H9 (cell line): ENCODE results near the gene RNF220. TPM values are rescaled to one million over a fixed set of nuclear protein-coding genes. Genes with fewer than 3 reads are reported as not detected.

Source experiments
- DNase-seq: peaks from one replicate; pipeline ENCODE4 v3.0.0-alpha.2; 2017
- H2AFZ ChIP-seq: one replicate; pipeline ENCODE4 v1.6.1; 2013; ENCODE audit warnings: mild to moderate bottlenecking, low read length, control low read depth, moderate library complexity
- H2AK5ac ChIP-seq: 2 replicates; pipeline ENCODE4 v1.6.1; 2013; ENCODE audit warnings: low read length, control low read depth, mixed read lengths; ENCODE audit not compliant: insufficient read length
- H2BK120ac ChIP-seq: one replicate; pipeline ENCODE4 v1.6.1; 2013; ENCODE audit warnings: low read depth, mild to moderate bottlenecking, low read length, control low read depth, inconsistent platforms; ENCODE audit not compliant: poor library complexity, severe bottlenecking
- H2BK12ac ChIP-seq: 2 replicates; pipeline ENCODE4 v1.6.1; 2013; ENCODE audit warnings: low read length, control low read depth, mixed read lengths, low read depth; ENCODE audit not compliant: insufficient read length
- H2BK15ac ChIP-seq: 2 replicates; pipeline ENCODE4 v1.6.1; 2013; ENCODE audit warnings: low read depth, low read length, control low read depth
- H2BK20ac ChIP-seq: one replicate; pipeline ENCODE4 v1.6.1; 2013; ENCODE audit warnings: low read depth, mild to moderate bottlenecking, low read length, control low read depth, inconsistent platforms; ENCODE audit not compliant: poor library complexity, severe bottlenecking
- H2BK5ac ChIP-seq: 2 replicates; pipeline ENCODE4 v1.6.1; 2013; ENCODE audit warnings: low read length, control low read depth, mixed read lengths; ENCODE audit not compliant: insufficient read length
- H3K14ac ChIP-seq: 2 replicates; pipeline ENCODE4 v1.6.1; 2013; ENCODE audit warnings: low read length, control low read depth; ENCODE audit not compliant: insufficient read depth
- H3K18ac ChIP-seq: 2 replicates; pipeline ENCODE4 v1.6.1; 2013; ENCODE audit warnings: low read depth, mild to moderate bottlenecking, mixed read lengths, low read length, control low read depth; ENCODE audit not compliant: insufficient read length
- H3K23ac ChIP-seq: 2 replicates; pipeline ENCODE4 v1.6.1; 2013; ENCODE audit warnings: low read length, control low read depth, mixed read lengths, low read depth; ENCODE audit not compliant: insufficient read length
- H3K23me2 ChIP-seq: 2 replicates; pipeline ENCODE4 v1.6.1; 2013; ENCODE audit warnings: low read depth, mild to moderate bottlenecking, mixed read lengths, low read length, control low read depth; ENCODE audit not compliant: insufficient read length, poor library complexity, severe bottlenecking
- H3K27ac ChIP-seq: 2 replicates; pipeline ENCODE4 v1.5.1; 2013; ENCODE audit warnings: low read length, control low read depth, mixed read lengths, low read depth; ENCODE audit not compliant: insufficient read length
- H3K27me3 ChIP-seq: 2 replicates; pipeline ENCODE4 v1.6.1; 2013; ENCODE audit warnings: low read length, control low read depth, inconsistent platforms; ENCODE audit not compliant: insufficient read depth
- H3K4ac ChIP-seq: 2 replicates; pipeline ENCODE4 v1.6.1; 2013; ENCODE audit warnings: low read depth, mild to moderate bottlenecking, control low read depth, inconsistent platforms, low read length, moderate library complexity
- H3K4me1 ChIP-seq: 2 replicates; pipeline ENCODE4 v1.6.1; 2013; ENCODE audit warnings: low read length, control low read depth, inconsistent platforms; ENCODE audit not compliant: insufficient read depth
- H3K4me2 ChIP-seq: 2 replicates; pipeline ENCODE4 v1.6.1; 2013; ENCODE audit warnings: low read length, control low read depth, mixed read lengths; ENCODE audit not compliant: insufficient read length, insufficient read depth
- H3K56ac ChIP-seq: 2 replicates; pipeline ENCODE4 v1.6.1; 2013; ENCODE audit warnings: low read depth, mild to moderate bottlenecking, mixed read lengths, low read length, control low read depth; ENCODE audit not compliant: insufficient read length
- H3K79me1 ChIP-seq: 2 replicates; pipeline ENCODE4 v1.6.1; 2013; ENCODE audit warnings: low read depth, mild to moderate bottlenecking, moderate library complexity, low read length, control low read depth, inconsistent platforms; ENCODE audit not compliant: insufficient read depth, poor library complexity, severe bottlenecking
- H3K79me2 ChIP-seq: 2 replicates; pipeline ENCODE4 v1.6.1; 2013; ENCODE audit warnings: low read length, control low read depth, inconsistent platforms; ENCODE audit not compliant: insufficient read depth
- H3K9ac ChIP-seq: 2 replicates; pipeline ENCODE4 v1.6.1; 2013; ENCODE audit warnings: low read length, control low read depth, mixed read lengths; ENCODE audit not compliant: insufficient read length; ENCODE audit errors: extremely low read depth
- H3K9me3 ChIP-seq: one replicate; pipeline ENCODE4 v1.6.1; 2013; ENCODE audit warnings: low read depth, low read length, inconsistent platforms; ENCODE audit not compliant: control insufficient read depth
- H3T11ph ChIP-seq: one replicate; pipeline ENCODE4 v1.6.1; 2013; ENCODE audit warnings: mild to moderate bottlenecking, low read length, control low read depth, inconsistent platforms
- H4K20me1 ChIP-seq: one replicate; pipeline ENCODE4 v1.6.1; 2013; ENCODE audit not compliant: control insufficient read depth, insufficient read length, insufficient read depth
- H4K5ac ChIP-seq: 2 replicates; pipeline ENCODE4 v1.6.1; 2013; ENCODE audit warnings: low read depth, mild to moderate bottlenecking, mixed read lengths, low read length, control low read depth; ENCODE audit not compliant: insufficient read length
- H4K8ac ChIP-seq: replicated peaks from 2 replicates; pipeline ENCODE4 v1.6.1; 2013; ENCODE audit warnings: low read length, control low read depth, mixed read lengths, low read depth; ENCODE audit not compliant: insufficient read length
- H4K91ac ChIP-seq: 2 replicates; pipeline ENCODE4 v1.6.1; 2013; ENCODE audit warnings: low read depth, mild to moderate bottlenecking, moderate library complexity, mixed read lengths, low read length, control low read depth; ENCODE audit not compliant: insufficient read length
- H3K27ac Mint-ChIP-seq, 3 experiments: 2 replicates in 2 of 3; 3 replicates in 1 of 3; pipeline ENCODE4 v1.8.0; 2020 to 2021; ENCODE audit warnings: mixed read lengths in 3 of 3, mild to moderate bottlenecking in 1 of 3, moderate library complexity in 1 of 3
- H3K27me3 Mint-ChIP-seq: 2 replicates; pipeline ENCODE4 v1.8.0; 2021; ENCODE audit warnings: low read depth, mild to moderate bottlenecking, moderate library complexity, mixed read lengths
- H3K36me3 Mint-ChIP-seq, 3 experiments: 2 replicates in 2 of 3; 3 replicates in 1 of 3; pipeline ENCODE4 v1.8.0; 2020 to 2021; ENCODE audit warnings: low read depth in 3 of 3, mixed read lengths in 3 of 3; ENCODE audit not compliant: insufficient read depth in 1 of 3
- H3K4me1 Mint-ChIP-seq, 2 experiments: 2 replicates each; pipeline ENCODE4 v1.8.0; 2020; ENCODE audit warnings: mixed read lengths in 2 of 2
- H3K4me3 Mint-ChIP-seq, 2 experiments: 2 replicates in 1 of 2; 3 replicates in 1 of 2; pipeline ENCODE4 v1.8.0; 2020 to 2021; ENCODE audit warnings: mild to moderate bottlenecking in 2 of 2, mixed read lengths in 2 of 2, moderate library complexity in 1 of 2
- H3K9me3 Mint-ChIP-seq, 2 experiments: 2 replicates in 1 of 2; 3 replicates in 1 of 2; pipeline ENCODE4 v1.8.0; 2020; ENCODE audit warnings: mild to moderate bottlenecking in 2 of 2, mixed read lengths in 2 of 2, moderate library complexity in 1 of 2
- WGBS: extraction: QIAGEN DNeasy Blood & Tissue Kit; methylation state at CpG from one replicate; pipeline ENCODE4 v1.1.7; 2013; ENCODE audit warnings: missing lambda C conversion rate, low lambda C conversion rate, mixed read lengths; ENCODE audit not compliant: insufficient read length; ENCODE audit errors: extremely low coverage; 5-methylcytosine and 5-hydroxymethylcytosine counted together
- total RNA-seq: library from RNA; stranded (reverse); gene quantifications from 2 replicates; pipeline ENCODE4 v1.2.1, GENCODE V29; 2021
- TF ChIP-seq, protein P1 (sequence below): fragments of 200-600 bp; sonication (generic); conservative IDR thresholded peaks from 3 replicates; pipeline ENCODE4 v1.8.0; 2021; ENCODE audit warnings: antibody characterized with exemption, mild to moderate bottlenecking

RNF220 gene
- total RNA-seq, 1 experiment from 2014 or later, result 109 TPM

GRCh38 chr1:44700573-44700972 is 295.5 kb downstream of the RNF220 start:
- H3K27ac Mint-ChIP-seq, result no peak overlapping the region
- no peak overlapping the region for H3K4me2 ChIP-seq
- H3K27me3 ChIP-seq, result no peaks in the 10 kb centered on the region
- H3K79me2 ChIP-seq, result no peaks in the 10 kb centered on the region
- no peak overlapping the region for H3K4ac ChIP-seq
- no peak for DNase-seq
- H3K79me1 ChIP-seq, result no peaks in the 10 kb centered on the region
- H3K9me3 ChIP-seq, result no peaks in the 10 kb centered on the region
- H3K36me3 Mint-ChIP-seq, result no peaks in the 10 kb centered on the region
- no peak overlapping the region for H2BK120ac ChIP-seq
- WGBS, result no CpG with 5 or more reads among the region's 1 CpG
- no peak overlapping the region for H2BK15ac ChIP-seq
- H3K9ac ChIP-seq, result no peak overlapping the region
- H3K14ac ChIP-seq, result no peak overlapping the region
- peaks cover 0 to 4% of the 10 kb centered on the region in 2 experiments; a peak in 2 of 4 replicates for H3K4me1 Mint-ChIP-seq
- no peak overlapping the region for H4K91ac ChIP-seq
- H3K4me3 Mint-ChIP-seq, result no peak overlapping the region
- TF ChIP-seq, protein P1, sequence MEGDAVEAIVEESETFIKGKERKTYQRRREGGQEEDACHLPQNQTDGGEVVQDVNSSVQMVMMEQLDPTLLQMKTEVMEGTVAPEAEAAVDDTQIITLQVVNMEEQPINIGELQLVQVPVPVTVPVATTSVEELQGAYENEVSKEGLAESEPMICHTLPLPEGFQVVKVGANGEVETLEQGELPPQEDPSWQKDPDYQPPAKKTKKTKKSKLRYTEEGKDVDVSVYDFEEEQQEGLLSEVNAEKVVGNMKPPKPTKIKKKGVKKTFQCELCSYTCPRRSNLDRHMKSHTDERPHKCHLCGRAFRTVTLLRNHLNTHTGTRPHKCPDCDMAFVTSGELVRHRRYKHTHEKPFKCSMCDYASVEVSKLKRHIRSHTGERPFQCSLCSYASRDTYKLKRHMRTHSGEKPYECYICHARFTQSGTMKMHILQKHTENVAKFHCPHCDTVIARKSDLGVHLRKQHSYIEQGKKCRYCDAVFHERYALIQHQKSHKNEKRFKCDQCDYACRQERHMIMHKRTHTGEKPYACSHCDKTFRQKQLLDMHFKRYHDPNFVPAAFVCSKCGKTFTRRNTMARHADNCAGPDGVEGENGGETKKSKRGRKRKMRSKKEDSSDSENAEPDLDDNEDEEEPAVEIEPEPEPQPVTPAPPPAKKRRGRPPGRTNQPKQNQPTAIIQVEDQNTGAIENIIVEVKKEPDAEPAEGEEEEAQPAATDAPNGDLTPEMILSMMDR, result no peak
- no peak overlapping the region for H3T11ph ChIP-seq
- H3K56ac ChIP-seq, result no peak overlapping the region
- no peak overlapping the region for H2AK5ac ChIP-seq
- H2BK20ac ChIP-seq, result no peak overlapping the region
- H2BK5ac ChIP-seq, result no peak overlapping the region
- no peak overlapping the region for H3K23ac ChIP-seq
- no peaks in the 10 kb centered on the region for H4K20me1 ChIP-seq
- H3K27me3 Mint-ChIP-seq, result peaks cover 5% of the 10 kb centered on the region
- H3K23me2 ChIP-seq, result no peaks in the 10 kb centered on the region
- no peak overlapping the region for H2BK12ac ChIP-seq
- no peak overlapping the region for H4K8ac ChIP-seq
- H3K9me3 Mint-ChIP-seq, result no peaks in the 10 kb centered on the region
- no peak overlapping the region for H2AFZ ChIP-seq
- no peak overlapping the region for H4K5ac ChIP-seq
- H3K27ac ChIP-seq, result no peak overlapping the region
- no peak overlapping the region for H3K18ac ChIP-seq
- no peaks in the 10 kb centered on the region for H3K4me1 ChIP-seq
